Lower lobe of right lung (tissue), 2 donors: ENCODE data around the gene GATC. TPM values are rescaled to one million over a fixed set of nuclear protein-coding genes. Genes with fewer than 3 reads are reported as not detected.

Experiments used
- ATAC-seq, 2 donors: fragments of 200-7000 bp; cut with Tn5 transposase; one replicate each; pipeline ENCODE4 v1.9.1; 2020 to 2022; ENCODE audit warnings: mild to moderate bottlenecking in 2 of 2, moderate library complexity in 2 of 2
- DNase-seq: peaks from one replicate; pipeline ENCODE4 v3.0.0-alpha.2; 2020
- H3K27ac ChIP-seq: fragments of 200-600 bp; one replicate; pipeline ENCODE4 v1.8.0; 2022
- H3K27me3 ChIP-seq: fragments of 200-600 bp; one replicate; pipeline ENCODE4 v1.8.0; 2022; ENCODE audit warnings: low read depth
- H3K36me3 ChIP-seq: fragments of 200-600 bp; one replicate; pipeline ENCODE4 v1.8.0; 2022; ENCODE audit warnings: mild to moderate bottlenecking
- H3K4me1 ChIP-seq: fragments of 200-600 bp; one replicate; pipeline ENCODE4 v1.8.0; 2022
- H3K4me3 ChIP-seq: fragments of 200-600 bp; one replicate; pipeline ENCODE4 v1.8.0; 2022; ENCODE audit warnings: mild to moderate bottlenecking
- H3K9me3 ChIP-seq: fragments of 200-600 bp; one replicate; pipeline ENCODE4 v1.8.0; 2022
- intact Hi-C: fragments of 100-400 bp; cut with DNase I; formaldehyde crosslinking; loops from one replicate; pipeline ENCODE4 v1.11.0; 2022
- total RNA-seq: library from RNA; stranded (reverse); fragmentation: NEBNext Ultra II Directional; extraction: Animal tissue kit (Norgen Biotek cat#: 25700); gene quantifications from one replicate; pipeline ENCODE4 v1.2.1, GENCODE V29; 2021
- TF ChIP-seq, protein P1 (sequence below): fragments of 200-600 bp; IDR thresholded peaks from one replicate; pipeline ENCODE4 v1.8.0; 2022; ENCODE audit warnings: antibody characterized with exemption, mild to moderate bottlenecking
- donor health status: DM: no; HTN: yes; CAD: no; lungs with severe emphysema.

The GATC gene
- total RNA-seq, 1 donor from 2014 or later = 31.7 TPM

DNA sequence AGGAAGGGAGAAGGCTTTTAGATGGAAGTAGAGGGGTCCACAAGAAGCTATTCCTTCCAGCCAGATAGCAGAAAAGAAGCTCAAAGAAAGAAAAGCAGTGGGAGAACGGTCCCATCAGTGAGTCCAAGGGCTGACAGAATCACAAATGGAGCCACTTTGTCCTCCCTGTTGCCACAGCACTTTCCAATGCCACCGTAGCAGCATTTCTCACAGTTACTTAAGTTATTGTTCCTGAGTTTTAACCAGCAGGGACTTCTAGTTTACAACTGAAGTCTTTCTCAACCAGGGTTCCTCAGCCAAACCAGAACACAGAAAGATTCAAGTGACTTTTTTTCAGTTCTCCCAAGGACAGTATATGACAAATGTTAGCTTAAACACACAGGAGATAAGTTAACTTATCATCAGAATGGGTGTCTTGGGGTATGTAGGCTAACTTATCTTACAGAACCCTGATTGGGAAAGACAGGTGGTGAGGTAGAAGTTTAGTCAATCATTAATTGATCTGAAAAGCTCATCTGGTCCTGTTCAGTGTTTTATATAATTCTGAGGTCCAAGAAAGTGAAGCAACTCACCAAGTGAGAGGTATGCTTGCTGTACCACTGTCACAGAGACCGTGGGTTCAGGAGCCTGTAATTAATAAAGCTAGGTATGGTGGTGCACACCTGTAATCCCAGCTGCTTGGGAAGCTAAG, 7.0 kb downstream of the GATC start:
- Histone ChIP-seq H3K9me3 (no peaks in the 10 kb centered on the region), H3K4me3 (no peak overlapping the region), H3K27ac (no peak overlapping the region), H3K27me3 (no peaks in the 10 kb centered on the region), H3K36me3 (peaks cover 85% of the 10 kb centered on the region), H3K4me1 (no peaks in the 10 kb centered on the region)
- TF ChIP-seq, protein P1, sequence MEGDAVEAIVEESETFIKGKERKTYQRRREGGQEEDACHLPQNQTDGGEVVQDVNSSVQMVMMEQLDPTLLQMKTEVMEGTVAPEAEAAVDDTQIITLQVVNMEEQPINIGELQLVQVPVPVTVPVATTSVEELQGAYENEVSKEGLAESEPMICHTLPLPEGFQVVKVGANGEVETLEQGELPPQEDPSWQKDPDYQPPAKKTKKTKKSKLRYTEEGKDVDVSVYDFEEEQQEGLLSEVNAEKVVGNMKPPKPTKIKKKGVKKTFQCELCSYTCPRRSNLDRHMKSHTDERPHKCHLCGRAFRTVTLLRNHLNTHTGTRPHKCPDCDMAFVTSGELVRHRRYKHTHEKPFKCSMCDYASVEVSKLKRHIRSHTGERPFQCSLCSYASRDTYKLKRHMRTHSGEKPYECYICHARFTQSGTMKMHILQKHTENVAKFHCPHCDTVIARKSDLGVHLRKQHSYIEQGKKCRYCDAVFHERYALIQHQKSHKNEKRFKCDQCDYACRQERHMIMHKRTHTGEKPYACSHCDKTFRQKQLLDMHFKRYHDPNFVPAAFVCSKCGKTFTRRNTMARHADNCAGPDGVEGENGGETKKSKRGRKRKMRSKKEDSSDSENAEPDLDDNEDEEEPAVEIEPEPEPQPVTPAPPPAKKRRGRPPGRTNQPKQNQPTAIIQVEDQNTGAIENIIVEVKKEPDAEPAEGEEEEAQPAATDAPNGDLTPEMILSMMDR = no peak
- DNase-seq = no peak
- no peak for ATAC-seq
- intact Hi-C loops = no loop called here

DNA sequence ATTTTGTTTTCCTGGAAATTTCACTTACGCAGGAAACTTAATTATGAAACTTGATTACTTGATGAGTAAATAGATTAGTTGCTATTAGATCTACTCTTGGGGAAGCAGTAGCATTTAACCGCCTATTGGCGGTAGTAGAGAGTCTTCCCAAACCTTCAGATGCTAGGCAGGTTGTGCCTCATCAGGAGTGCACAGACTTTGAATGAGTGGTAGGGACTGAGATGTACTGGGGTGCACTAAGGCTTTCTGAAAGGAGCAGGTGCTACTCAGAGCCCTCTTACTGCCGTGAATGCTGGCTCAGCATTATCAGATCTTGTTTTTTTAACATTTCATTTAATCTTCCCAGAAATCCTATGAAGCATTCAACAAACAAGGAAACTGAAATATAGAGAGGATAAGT, 7.7 kb downstream of the GATC start:
- Histone ChIP-seq H3K4me1 (no peaks in the 10 kb centered on the region), H3K36me3 (peaks cover 90% of the 10 kb centered on the region), H3K27ac (no peak overlapping the region), H3K9me3 (no peaks in the 10 kb centered on the region), H3K4me3 (no peak overlapping the region), H3K27me3 (no peaks in the 10 kb centered on the region)
- intact Hi-C loops = no loop called here
- no peak for DNase-seq
- TF ChIP-seq, protein P1 = peak; percentile 59
- ATAC-seq = peak; percentile 54 to 64

DNA sequence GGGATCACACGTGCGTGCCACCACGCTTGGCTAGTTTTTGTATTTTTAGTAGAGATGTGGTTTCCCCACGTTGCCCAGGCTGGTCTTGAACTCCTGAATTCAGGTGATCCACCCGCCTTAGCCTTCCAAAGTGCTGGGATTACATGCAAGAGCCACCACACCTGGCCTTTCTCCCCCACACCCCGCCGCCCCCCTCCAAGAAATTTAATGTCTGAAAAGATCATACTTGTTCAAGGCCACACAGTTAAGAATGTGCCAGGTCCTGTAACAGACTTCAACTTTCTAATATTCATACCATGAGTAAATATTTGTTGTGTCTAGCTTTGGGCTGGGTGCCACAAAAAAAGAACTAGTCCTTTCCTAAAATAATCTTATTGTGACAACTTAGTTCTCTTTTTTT, 9.1 kb downstream of the GATC start:
- Histone ChIP-seq H3K27me3 (no peaks in the 10 kb centered on the region), H3K27ac (no peak overlapping the region), H3K9me3 (no peaks in the 10 kb centered on the region), H3K4me3 (no peak overlapping the region), H3K36me3 (peaks cover 91% of the 10 kb centered on the region), H3K4me1 (no peaks in the 10 kb centered on the region)
- ATAC-seq (no peak), DNase-seq (no peak)
- intact Hi-C loops = no loop called here
- TF ChIP-seq, protein P1 = no peak

DNA sequence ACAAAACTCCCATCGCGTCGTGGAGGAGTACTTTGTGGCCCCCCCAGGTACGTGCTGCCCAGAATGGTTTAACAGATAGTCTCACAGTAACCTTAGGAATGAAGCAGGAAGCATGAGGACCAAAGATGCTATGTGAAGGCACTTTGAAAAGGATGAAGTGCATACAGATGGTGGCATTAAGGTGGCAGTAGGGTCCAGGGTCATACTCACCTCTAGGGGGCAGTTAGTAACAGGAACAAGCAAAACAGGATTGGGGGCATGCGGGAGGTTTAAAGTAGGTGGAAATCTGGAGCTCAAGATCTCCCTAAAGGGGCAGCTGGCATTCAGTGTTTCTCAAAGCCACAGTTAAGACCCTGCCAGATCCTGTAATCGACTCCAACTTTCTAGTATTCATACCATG, 10.9 kb downstream of the GATC start:
- H3K4me3 ChIP-seq = no peak overlapping the region
- no peaks in the 10 kb centered on the region for H3K27me3 ChIP-seq
- H3K36me3 ChIP-seq = peaks cover 99% of the 10 kb centered on the region
- no peaks in the 10 kb centered on the region for H3K4me1 ChIP-seq
- H3K27ac ChIP-seq = no peak overlapping the region
- TF ChIP-seq, protein P1 = no peak
- H3K9me3 ChIP-seq = no peaks in the 10 kb centered on the region
- DNase-seq (no peak), ATAC-seq (no peak)
- intact Hi-C loops = no loop called here

DNA sequence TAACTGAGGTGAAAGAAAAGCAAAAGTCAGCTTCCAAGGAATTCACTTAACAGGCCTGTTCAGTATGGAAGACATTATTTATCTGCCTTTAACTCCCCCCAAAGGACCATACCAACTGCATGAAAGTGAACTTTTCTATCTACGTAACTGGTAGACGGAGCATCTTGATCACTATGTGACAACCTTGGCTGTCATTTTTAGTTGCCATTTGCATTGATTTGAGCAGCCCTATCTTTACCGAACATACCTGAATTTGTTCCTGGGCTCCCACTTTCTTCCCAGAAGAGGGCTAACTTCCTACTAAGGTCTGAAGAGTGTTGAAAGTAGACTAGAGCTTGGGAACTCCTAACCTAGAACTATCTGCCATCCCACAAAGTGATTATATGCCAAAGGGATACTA, 13.9 kb downstream of the GATC start:
- intact Hi-C loops = no loop called here
- peaks cover 99% of the 10 kb centered on the region for H3K36me3 ChIP-seq
- TF ChIP-seq, protein P1 = no peak
- no peaks in the 10 kb centered on the region for H3K4me1 ChIP-seq
- H3K9me3 ChIP-seq = no peaks in the 10 kb centered on the region
- no peak overlapping the region for H3K4me3 ChIP-seq
- H3K27me3 ChIP-seq = no peaks in the 10 kb centered on the region
- no peak for ATAC-seq
- no peak for DNase-seq
- no peak overlapping the region for H3K27ac ChIP-seq
